ENCODE data around the gene ZNF547.
"Not testable (repeated sequence)": the region's sequence is repeated elsewhere in the genome, so short reads cannot be mapped to it uniquely, and the experiment has no call there.

ZNF547 gene

DNA sequence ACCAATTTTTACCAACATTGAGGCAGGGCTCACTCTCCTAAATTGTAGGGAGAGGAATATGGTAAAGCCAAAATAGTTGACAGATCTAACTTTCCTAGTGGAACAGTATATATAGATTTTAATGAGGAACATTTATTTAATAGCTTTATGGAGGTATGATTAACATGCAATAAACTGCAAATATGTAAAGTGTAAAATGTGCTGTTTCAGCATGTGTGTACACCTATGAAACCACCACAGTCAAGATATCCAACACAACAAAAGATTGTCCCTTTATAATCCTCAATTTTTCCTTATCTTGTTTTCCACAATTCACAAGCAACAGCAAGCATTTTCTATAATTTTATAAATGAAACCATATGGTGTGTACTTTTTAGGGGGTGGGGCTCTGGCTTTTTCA is 4.1 kb upstream of the ZNF547 start:
- H3K9ac ChIP-seq, result no peak overlapping the region
- H2AFZ ChIP-seq, result no peak overlapping the region
- H3K9me3 ChIP-seq (ENCODE audit: control insufficient read depth, low read length), result no peaks in the 10 kb centered on the region
- peaks cover 11% of the 10 kb centered on the region for H3K79me2 ChIP-seq
- H3K4me3 ChIP-seq (ENCODE audit: low read depth, low read length), result no peak overlapping the region
- H3K36me3 ChIP-seq (ENCODE audit: control insufficient read depth, insufficient read depth, low read length), result no peaks in the 10 kb centered on the region
- no peak overlapping the region for H3K4me2 ChIP-seq (ENCODE audit: low read length)
- TF ChIP-seq, protein P1, sequence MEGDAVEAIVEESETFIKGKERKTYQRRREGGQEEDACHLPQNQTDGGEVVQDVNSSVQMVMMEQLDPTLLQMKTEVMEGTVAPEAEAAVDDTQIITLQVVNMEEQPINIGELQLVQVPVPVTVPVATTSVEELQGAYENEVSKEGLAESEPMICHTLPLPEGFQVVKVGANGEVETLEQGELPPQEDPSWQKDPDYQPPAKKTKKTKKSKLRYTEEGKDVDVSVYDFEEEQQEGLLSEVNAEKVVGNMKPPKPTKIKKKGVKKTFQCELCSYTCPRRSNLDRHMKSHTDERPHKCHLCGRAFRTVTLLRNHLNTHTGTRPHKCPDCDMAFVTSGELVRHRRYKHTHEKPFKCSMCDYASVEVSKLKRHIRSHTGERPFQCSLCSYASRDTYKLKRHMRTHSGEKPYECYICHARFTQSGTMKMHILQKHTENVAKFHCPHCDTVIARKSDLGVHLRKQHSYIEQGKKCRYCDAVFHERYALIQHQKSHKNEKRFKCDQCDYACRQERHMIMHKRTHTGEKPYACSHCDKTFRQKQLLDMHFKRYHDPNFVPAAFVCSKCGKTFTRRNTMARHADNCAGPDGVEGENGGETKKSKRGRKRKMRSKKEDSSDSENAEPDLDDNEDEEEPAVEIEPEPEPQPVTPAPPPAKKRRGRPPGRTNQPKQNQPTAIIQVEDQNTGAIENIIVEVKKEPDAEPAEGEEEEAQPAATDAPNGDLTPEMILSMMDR (IDR thresholded peaks at IDR 0.05), result no peak
- no peak overlapping the region for H3K27ac ChIP-seq
- H3K27me3 ChIP-seq (ENCODE audit: control insufficient read depth, insufficient read depth, low read length), result no peaks in the 10 kb centered on the region
- peaks cover 6% of the 10 kb centered on the region for H3K4me1 ChIP-seq

DNA sequence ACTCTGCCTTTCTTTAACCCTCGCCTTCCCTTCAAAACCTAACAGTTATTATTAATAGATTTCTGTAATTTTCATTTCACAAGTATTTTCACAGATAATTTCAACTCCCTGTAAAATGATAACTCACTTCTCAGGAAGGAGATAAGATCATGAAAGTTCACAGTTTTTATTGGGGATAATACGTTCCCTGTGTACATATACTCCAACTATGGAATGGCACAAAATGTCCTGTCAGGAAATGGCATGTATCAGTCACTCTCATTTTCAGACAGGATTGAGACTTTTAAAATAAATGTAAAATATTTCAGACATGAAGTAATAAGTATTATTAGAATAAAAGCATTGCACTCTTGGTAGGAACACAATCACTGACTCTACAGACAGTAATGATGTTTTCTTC is 932 bp upstream of the ZNF547 start:
- no peaks in the 10 kb centered on the region for H3K27me3 ChIP-seq (ENCODE audit: control insufficient read depth, insufficient read depth, low read length)
- peak overlapping the region; percentile 83 for H3K4me2 ChIP-seq (ENCODE audit: low read length)
- peak overlapping the region; percentile 88 for H2AFZ ChIP-seq
- peaks cover 11% of the 10 kb centered on the region for H3K79me2 ChIP-seq
- no peaks in the 10 kb centered on the region for H3K9me3 ChIP-seq (ENCODE audit: control insufficient read depth, low read length)
- peaks cover 6% of the 10 kb centered on the region for H3K4me1 ChIP-seq
- TF ChIP-seq, protein P1 (IDR thresholded peaks at IDR 0.05), result no peak
- peak overlapping the region; percentile 68 for H3K4me3 ChIP-seq (ENCODE audit: low read depth, low read length)
- H3K36me3 ChIP-seq (ENCODE audit: control insufficient read depth, insufficient read depth, low read length), result no peaks in the 10 kb centered on the region
- peak overlapping the region; percentile 87 for H3K27ac ChIP-seq
- H3K9ac ChIP-seq, result no peak overlapping the region

DNA sequence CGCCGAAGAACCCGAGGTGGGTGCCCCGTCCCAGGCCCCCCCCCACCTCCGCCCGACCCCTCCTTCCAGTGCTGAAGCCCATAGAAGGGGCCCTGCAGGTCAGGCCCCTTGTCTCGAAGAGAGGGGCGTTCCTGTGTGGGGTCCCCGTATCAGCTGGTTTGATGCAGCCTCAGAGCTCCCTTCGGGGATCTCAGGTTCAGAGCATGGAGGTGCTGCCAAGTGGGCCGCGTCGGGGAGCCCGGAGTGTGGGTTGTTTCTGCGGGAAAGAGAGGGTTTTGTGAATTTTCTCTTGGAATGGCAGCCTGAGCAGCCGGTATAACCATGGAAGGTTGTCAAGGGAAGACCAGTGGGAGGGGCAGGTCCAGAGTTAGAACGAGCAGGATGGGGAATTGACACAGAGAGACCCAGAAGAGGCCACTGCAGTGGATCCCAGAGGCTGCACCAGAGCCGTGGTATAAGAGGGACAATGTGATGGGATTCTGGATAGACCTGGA is 384 bp downstream of the ZNF547 start:
- H3K4me3 ChIP-seq (ENCODE audit: low read depth, low read length), result peak overlapping the region; percentile 68
- peaks cover 7% of the 10 kb centered on the region for H3K79me2 ChIP-seq
- peak overlapping the region; percentile 50 for H3K9ac ChIP-seq
- H3K4me2 ChIP-seq (ENCODE audit: low read length), result peak overlapping the region; percentile 72
- H3K27me3 ChIP-seq (ENCODE audit: control insufficient read depth, insufficient read depth, low read length), result no peaks in the 10 kb centered on the region
- peaks cover 6% of the 10 kb centered on the region for H3K4me1 ChIP-seq
- H3K27ac ChIP-seq, result peak overlapping the region; percentile 87
- TF ChIP-seq, protein P1 (IDR thresholded peaks at IDR 0.05), result no peak
- peak overlapping the region; percentile 74 for H2AFZ ChIP-seq
- no peaks in the 10 kb centered on the region for H3K36me3 ChIP-seq (ENCODE audit: control insufficient read depth, insufficient read depth, low read length)
- no peaks in the 10 kb centered on the region for H3K9me3 ChIP-seq (ENCODE audit: control insufficient read depth, low read length)

DNA sequence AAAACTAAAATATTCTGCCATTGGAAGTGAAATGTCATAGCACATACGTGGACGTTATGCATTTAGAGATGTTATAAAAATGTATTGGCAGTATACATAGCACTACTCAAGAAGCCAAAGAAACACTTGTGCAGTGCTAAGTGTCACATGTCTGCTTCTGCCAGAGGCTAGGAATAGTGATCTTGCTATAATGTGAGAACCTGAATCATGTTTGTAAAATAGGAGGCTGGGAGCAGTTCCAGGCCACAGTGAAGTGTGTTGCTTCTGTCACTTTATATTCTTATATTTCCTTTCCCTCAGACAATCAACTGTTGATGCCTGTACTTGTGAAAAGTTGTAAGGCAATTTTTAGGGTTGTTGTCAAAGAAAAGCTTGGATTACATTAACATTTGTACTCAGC is 3.4 kb downstream of the ZNF547 start:
- H3K4me2 ChIP-seq (ENCODE audit: low read length), result no peak overlapping the region
- H3K4me3 ChIP-seq (ENCODE audit: low read depth, low read length), result no peak overlapping the region
- H3K9ac ChIP-seq, result no peak overlapping the region
- TF ChIP-seq, protein P1 (IDR thresholded peaks at IDR 0.05), result no peak
- no peaks in the 10 kb centered on the region for H3K36me3 ChIP-seq (ENCODE audit: control insufficient read depth, insufficient read depth, low read length)
- peaks cover 10% of the 10 kb centered on the region for H3K79me2 ChIP-seq
- H3K27ac ChIP-seq, result no peak overlapping the region
- H3K4me1 ChIP-seq, result peaks cover 6% of the 10 kb centered on the region
- no peaks in the 10 kb centered on the region for H3K9me3 ChIP-seq (ENCODE audit: control insufficient read depth, low read length)
- no peak overlapping the region for H2AFZ ChIP-seq
- no peaks in the 10 kb centered on the region for H3K27me3 ChIP-seq (ENCODE audit: control insufficient read depth, insufficient read depth, low read length)

DNA sequence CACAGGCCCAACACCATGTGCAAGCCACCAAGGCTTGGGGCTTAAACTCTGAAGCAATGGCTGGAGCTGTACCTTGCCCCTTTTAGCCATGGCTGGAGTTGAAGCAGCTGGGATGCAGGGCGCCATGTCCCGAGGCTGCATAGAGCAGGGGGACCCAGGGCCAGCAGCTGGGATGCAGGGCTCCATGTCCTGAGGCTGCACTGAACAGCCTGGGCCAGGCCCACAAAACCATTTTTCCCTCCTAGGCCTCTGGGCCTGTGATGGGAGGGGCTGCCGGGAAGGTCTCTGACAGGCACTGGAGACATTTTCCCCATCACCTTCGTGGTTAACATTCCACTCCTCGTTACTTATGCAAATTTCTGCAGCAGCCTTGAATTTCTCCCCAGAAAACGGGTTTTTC is 10.8 kb downstream of the ZNF547 start:
- Histone ChIP-seq H3K27ac (no peak overlapping the region), H3K4me2 (ENCODE audit: low read length) (no peak overlapping the region), H3K9ac (no peak overlapping the region), H2AFZ (no peak overlapping the region), H3K27me3 (ENCODE audit: control insufficient read depth, insufficient read depth, low read length) (no peaks in the 10 kb centered on the region), H3K36me3 (ENCODE audit: control insufficient read depth, insufficient read depth, low read length) (no peaks in the 10 kb centered on the region), H3K4me3 (ENCODE audit: low read depth, low read length) (no peak overlapping the region), H3K4me1 (no peaks in the 10 kb centered on the region), H3K79me2 (peaks cover 14% of the 10 kb centered on the region), H3K9me3 (ENCODE audit: control insufficient read depth, low read length) (no peaks in the 10 kb centered on the region)
- TF ChIP-seq, protein P1 (IDR thresholded peaks at IDR 0.05), result no peak

DNA sequence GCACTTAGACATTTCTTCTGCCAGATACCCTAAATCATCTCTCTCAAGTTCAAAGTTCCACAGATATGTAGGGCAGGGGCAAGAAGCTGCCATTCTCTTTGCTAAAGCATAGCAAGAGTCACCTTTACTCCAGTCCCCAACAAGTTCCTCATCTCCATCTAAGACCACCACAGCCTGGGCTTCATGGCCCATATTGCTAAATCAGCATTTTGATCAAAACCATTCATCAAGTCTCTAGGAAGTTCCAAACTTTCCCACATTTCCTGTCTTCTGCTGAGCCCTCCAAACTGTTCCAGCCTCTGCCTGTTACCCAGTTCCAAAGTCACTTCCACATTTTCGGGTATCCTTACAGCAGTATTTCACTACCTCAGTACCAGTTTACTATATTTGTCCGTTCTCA is 11.3 kb downstream of the ZNF547 start:
- H3K9me3 ChIP-seq (ENCODE audit: control insufficient read depth, low read length); H3K4me1 ChIP-seq: not testable (repeated sequence)

More for the DNA sequence above, 11.3 kb downstream of the ZNF547 start:
- H3K4me3 ChIP-seq (ENCODE audit: low read depth, low read length); H2AFZ ChIP-seq; H3K36me3 ChIP-seq (ENCODE audit: control insufficient read depth, insufficient read depth, low read length); H3K27ac ChIP-seq; H3K4me2 ChIP-seq (ENCODE audit: low read length); H3K27me3 ChIP-seq (ENCODE audit: control insufficient read depth, insufficient read depth, low read length); H3K9ac ChIP-seq: not testable (repeated sequence)
- peaks cover 14% of the 10 kb centered on the region for H3K79me2 ChIP-seq
